K562 (cell line): ENCODE data around the gene LMAN2. TPM values are rescaled to one million over a fixed set of nuclear protein-coding genes. Genes with fewer than 3 reads are reported as not detected.
A peak's percentile ranks its signal among the peaks of the same experiment; 100 is the strongest.

ENCODE experiments used
- ATAC-seq: fragments of 200-7000 bp; cut with Tn5 transposase; 3 replicates; pipeline ENCODE4 v1.9.1; 2020; ENCODE audit warnings: moderate library complexity
- BruUV-seq: library from RNA; stranded (reverse); fragments of 400-500 nt; replicated peaks from 2 replicates; lab custom pipeline; 2021; lab: Mats Ljungman, UMichigan
- CTCF ChIA-PET: fragments of 300-600 bp; formaldehyde crosslinking; extraction: SDS; loops from one replicate; lab custom pipeline; 2021; ENCODE audit warnings: low intra/inter-chr PET ratio; lab: Yijun Ruan, JAX
- POLR2A ChIA-PET: fragments of 300-600, 350-650 bp; sonication (Branson Sonifier 250); formaldehyde crosslinking; extraction: SDS; loops from one replicate; lab custom pipeline; 2021; ENCODE audit warnings: antibody characterized with exemption, inconsistent platforms; lab: Yijun Ruan, JAX
- DNase-seq, 4 experiments: peaks; one replicate each; pipeline versions ENCODE4 v3.0.0 to v3.0.0-alpha.2; 2011 to 2018; ENCODE audit warnings: low spot score in 3 of 4, mixed read lengths in 3 of 4; ENCODE audit errors: extremely low read depth in 1 of 4
- FAIRE-seq: peaks from 2 replicates; lab custom pipeline; 2011; peaks lifted over from hg19 to GRCh38; lab: Jason Lieb, UNC
- H2AFZ ChIP-seq: 2 replicates; pipeline ENCODE4 v1.6.0; 2011; ENCODE audit warnings: low read depth, low read length, control low read depth, inconsistent platforms
- H3K27ac ChIP-seq: fragments of 200-600 bp; 3 replicates; pipeline ENCODE4 v1.8.0; 2011; ENCODE audit warnings: low read depth, mild to moderate bottlenecking, control low read depth, inconsistent platforms, low read length, moderate library complexity, mixed read lengths; ENCODE audit errors: extremely low read depth
- H3K27me3 ChIP-seq, 2 experiments: fragments of 300-600 bp in 1 of 2; 2 replicates in 1 of 2; 3 replicates in 1 of 2; pipeline versions ENCODE4 v1.6.0 to v1.8.0; 2011; ENCODE audit warnings: inconsistent platforms in 2 of 2, low read length in 2 of 2, mild to moderate bottlenecking in 1 of 2, mixed read lengths in 1 of 2, moderate library complexity in 1 of 2; ENCODE audit not compliant: control insufficient read depth in 2 of 2, insufficient read depth in 2 of 2
- H3K36me3 ChIP-seq: fragments of 300-600 bp; 3 replicates; pipeline ENCODE4 v1.8.0; 2011; ENCODE audit warnings: mild to moderate bottlenecking, low read length, inconsistent platforms; ENCODE audit not compliant: control insufficient read depth, insufficient read depth
- H3K4me1 ChIP-seq, 2 experiments: fragments of 200-600 bp in 1 of 2; replicated peaks in 1 of 2; 2 replicates in 1 of 2; 3 replicates in 1 of 2; pipeline versions ENCODE4 v1.5.1 to v1.8.0; 2011; ENCODE audit warnings: inconsistent platforms in 2 of 2, low read length in 2 of 2, mild to moderate bottlenecking in 1 of 2, mixed read lengths in 1 of 2, moderate library complexity in 1 of 2; ENCODE audit not compliant: control insufficient read depth in 2 of 2, insufficient read depth in 2 of 2
- H3K4me2 ChIP-seq: 2 replicates; pipeline ENCODE4 v1.6.1; 2011; ENCODE audit warnings: low read length, control low read depth, inconsistent platforms, mixed read lengths; ENCODE audit not compliant: insufficient read depth
- H3K4me3 ChIP-seq: fragments of 200-600 bp; sonication (generic), shearing (Covaris generic); 2 replicates; pipeline ENCODE4 v1.5.1; 2016; ENCODE audit warnings: control low read depth, inconsistent platforms
- H3K79me2 ChIP-seq: fragments of 200-600 bp; 3 replicates; pipeline ENCODE4 v1.8.0; 2011; ENCODE audit warnings: low read length, inconsistent platforms; ENCODE audit not compliant: control insufficient read depth, insufficient read depth
- H3K9ac ChIP-seq, 2 experiments: 2 replicates each; pipeline versions ENCODE4 v1.6.0 to v1.6.1; 2011; ENCODE audit warnings: low read depth in 2 of 2, low read length in 2 of 2, control low read depth in 1 of 2, inconsistent platforms in 1 of 2, mild to moderate bottlenecking in 1 of 2, mixed read lengths in 1 of 2; ENCODE audit not compliant: insufficient read depth in 1 of 2
- H3K9me1 ChIP-seq: one replicate; pipeline ENCODE4 v1.6.0; 2011; ENCODE audit warnings: inconsistent platforms, mild to moderate bottlenecking, low read length, moderate library complexity; ENCODE audit not compliant: control insufficient read depth, insufficient read depth
- H3K9me3 ChIP-seq: replicated peaks from 2 replicates; pipeline ENCODE4 v1.5.1; 2011; ENCODE audit warnings: low read depth, low read length, inconsistent platforms; ENCODE audit not compliant: control insufficient read depth, insufficient read depth
- H4K20me1 ChIP-seq: replicated peaks from 2 replicates; pipeline ENCODE4 v1.6.1; 2011; ENCODE audit warnings: low read length, inconsistent platforms, mixed read lengths; ENCODE audit not compliant: control insufficient read depth, insufficient read depth
- BRCA1 ChIP-seq, 2 experiments: fragments of 450-650 bp in 1 of 2; sonication (generic) in 1 of 2; formaldehyde crosslinking in 1 of 2; IDR thresholded peaks; 2 replicates each; pipeline versions ENCODE4 v1.5.0 to v1.6.1; 2017 to 2020; ENCODE audit warnings: mild to moderate bottlenecking in 1 of 2, missing genetic modification reagents in 1 of 2
- ERF ChIP-seq: fragments of 450-650 bp; formaldehyde crosslinking; IDR thresholded peaks from 2 replicates; pipeline ENCODE4 v1.4.0; 2020; ENCODE audit warnings: mild to moderate bottlenecking, mixed read lengths
- NR3C1 ChIP-seq: sonication (generic); formaldehyde crosslinking; IDR thresholded peaks from 2 replicates; pipeline ENCODE4 v1.8.1; 2022; ENCODE audit warnings: missing genetic modification reagents
- RBBP5 ChIP-seq: fragments of 200-600 bp; sonication (generic); IDR thresholded peaks from 2 replicates; pipeline ENCODE4 v1.6.1; 2012; ENCODE audit warnings: borderline replicate concordance, mild to moderate bottlenecking, low read length, control low read depth, inconsistent platforms; ENCODE audit not compliant: insufficient read depth, poor library complexity, severe bottlenecking
- RBM22 ChIP-seq: fragments of 200-400 bp; formaldehyde crosslinking; IDR thresholded peaks from 2 replicates; pipeline ENCODE4 v1.6.1; 2018; ENCODE audit warnings: low read length, low read depth; ENCODE audit not compliant: poor library complexity, severe bottlenecking
- WGBS: fragments of 100-300 bp; shearing (Covaris generic); methylation state at CpG from one replicate; pipeline ENCODE4 v1.1.6; 2016; ENCODE audit warnings: low coverage, mixed read lengths; ENCODE audit not compliant: insufficient coverage; ENCODE audit errors: missing lambda C conversion rate; 5-methylcytosine and 5-hydroxymethylcytosine counted together
- in situ Hi-C: fragments of 300-500 bp; cut with MboI; formaldehyde crosslinking; loops from 4 replicates; pipeline ENCODE4 v1.15.0; 2018; ENCODE audit warnings: inconsistent platforms, mixed read lengths
- intact Hi-C: fragments of 100-400 bp; cut with micrococcal nuclease; formaldehyde crosslinking; loops from 2 replicates; pipeline ENCODE4 v1.14.2; 2022
- polyA plus RNA-seq, 8 experiments: library from polyadenylated mRNA; depleted of rRNA in 4 of 8; stranded (reverse) in 5 of 8; unstranded in 3 of 8; fragments of >200 nt; fragmentation: Nextera tagmentation in 2 of 8; fragmentation: Illumina TruSeq in 1 of 8; extraction: Ambion mirVana in 2 of 8; extraction: Trizol in 1 of 8; gene quantifications; 2 replicates each; pipeline versions ENCODE4 v1.2.1 to v1.2.3, GENCODE V29; 2011 to 2014; ENCODE audit warnings: inconsistent platforms in 1 of 8, missing spikeins in 1 of 8
- total RNA-seq, 7 experiments: library from RNA; depleted of rRNA in 6 of 7; stranded (reverse); fragments of >200 nt in 6 of 7; fragmentation: Illumina TruSeq in 2 of 7; extraction: Trizol in 2 of 7; gene quantifications; 2 replicates each; pipeline versions ENCODE4 v1.2.1 to v1.2.3, GENCODE V29; 2011 to 2021; ENCODE audit warnings: low replicate concordance in 1 of 7
- TF ChIP-seq, protein P1 (sequence below): sonication (generic); formaldehyde crosslinking; IDR thresholded peaks from 2 replicates; pipeline ENCODE4 v1.8.1; 2023; ENCODE audit warnings: mild to moderate bottlenecking, missing genetic modification reagents

The LMAN2 gene
- total and polyA plus RNA-seq, 9 of the 15 experiments (the other 6 are each of a cell fraction or from before 2014, with no cell fraction given): 2.7 to 254 (median 136) TPM

DNA sequence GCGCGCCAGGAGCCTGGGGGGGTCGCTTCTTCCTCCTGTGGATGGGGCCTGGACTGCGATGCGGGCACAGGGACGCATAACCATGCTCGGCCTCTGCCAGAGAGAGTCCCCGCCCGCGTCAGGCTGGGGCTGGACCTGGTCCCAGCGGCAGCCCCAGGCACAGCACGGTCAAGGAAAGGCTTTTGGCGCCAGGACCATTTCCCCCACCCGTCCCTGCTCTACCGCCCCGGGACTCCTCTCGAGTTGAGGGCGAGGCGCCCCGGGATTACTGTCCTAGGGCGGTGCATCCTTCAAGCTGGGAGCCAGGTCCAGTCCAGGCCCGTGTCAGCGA lies 40.1 kb downstream of the LMAN2 start:
- Histone ChIP-seq H3K36me3 (peaks cover 16% of the 10 kb centered on the region; the same call in 2 of the 3 replicates), H3K9me3 (no peaks in the 10 kb centered on the region), H3K4me3 (peak overlapping the region; percentile 62), H3K79me2 (peaks cover 12% of the 10 kb centered on the region; the same call in 2 of the 3 replicates), H3K4me1 (peaks cover 23 to 77% of the 10 kb centered on the region in 2 experiments), H3K4me2 (peak overlapping the region; percentile 95), H3K27ac (peak overlapping the region; percentile 100), H4K20me1 (no peaks in the 10 kb centered on the region), H3K9ac (peak overlapping the region; percentile 97 to 98), H3K27me3 (no peaks in the 10 kb centered on the region), H2AFZ (peak overlapping the region; percentile 29; the same call in 1 of the 2 replicates), H3K9me1 (no peaks in the 10 kb centered on the region)
- CTCF ChIA-PET: interaction anchor here (1.3 kb wide), 1 partner anchor 145 kb away, joined by 5 read pairs; no protein-coding TSS in a partner anchor
- BruUV-seq: no TSS peak
- POLR2A ChIA-PET: interaction anchor here (1.3 to 2.5 kb wide), 3 partner anchors 10 to 144 kb away, joined by 3 to 9 read pairs (median 6); no protein-coding TSS in a partner anchor
- TF ChIP-seq NR3C1 (0 out of 2 replicates have a peak, but pooled peaks have one; percentile 41), BRCA1 (IDR thresholded peaks at IDR 0.05) (no peak), BRCA1 (CRISPR knock-in tag; IDR thresholded peaks at IDR 0.05) (no peak), ERF (0 out of 2 replicates have a peak, but pooled peaks have one; percentile 34), RBM22 (peak; percentile 6), RBBP5 (peak; percentile 26)
- TF ChIP-seq, protein P1, sequence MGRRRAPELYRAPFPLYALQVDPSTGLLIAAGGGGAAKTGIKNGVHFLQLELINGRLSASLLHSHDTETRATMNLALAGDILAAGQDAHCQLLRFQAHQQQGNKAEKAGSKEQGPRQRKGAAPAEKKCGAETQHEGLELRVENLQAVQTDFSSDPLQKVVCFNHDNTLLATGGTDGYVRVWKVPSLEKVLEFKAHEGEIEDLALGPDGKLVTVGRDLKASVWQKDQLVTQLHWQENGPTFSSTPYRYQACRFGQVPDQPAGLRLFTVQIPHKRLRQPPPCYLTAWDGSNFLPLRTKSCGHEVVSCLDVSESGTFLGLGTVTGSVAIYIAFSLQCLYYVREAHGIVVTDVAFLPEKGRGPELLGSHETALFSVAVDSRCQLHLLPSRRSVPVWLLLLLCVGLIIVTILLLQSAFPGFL (CRISPR knock-in tag): no peak
- FAIRE-seq (no peak), ATAC-seq (peak; percentile 15), DNase-seq (no peak)
- WGBS: 0% methylated on average over 2 of the region's 23 CpGs
- intact Hi-C loops: no loop called here
- in situ Hi-C loops: no loop called here
